ENCODE measurements around the gene INAFM2.

- TF ChIP-seq EZH2phosphoT487 (IDR thresholded peaks at IDR 0.05; ENCODE audit: borderline replicate concordance, low read length) (no peak), CTCF (IDR thresholded peaks at IDR 0.05; ENCODE audit: low read depth, low read length, poor library complexity, severe bottlenecking) (no peak)
These were observed 753 bp downstream of the INAFM2 start for GRCh38 chr15:40323953-40324937.
